SJSA1 (cell line): ENCODE measurements around the gene SMG1. TPM values are rescaled to one million over a fixed set of nuclear protein-coding genes. Genes with fewer than 3 reads are reported as not detected.
A peak's percentile ranks its signal among the peaks of the same experiment; 100 is the strongest.
"Not testable (repeated sequence)": the region's sequence is repeated elsewhere in the genome, so short reads cannot be mapped to it uniquely, and the experiment has no call there.

Experiments used
- DNase-seq, 2 experiments: peaks; one replicate each; pipeline ENCODE4 v3.0.0-alpha.2; 2015 to 2020; ENCODE audit warnings: low spot score in 2 of 2, low read depth in 1 of 2
- H3K27ac ChIP-seq: fragments of 250-450 bp; sonication (Bioruptor Pico); 2 replicates; pipeline ENCODE4 v1.5.1; 2020; ENCODE audit warnings: mild to moderate bottlenecking, moderate library complexity
- H3K27me3 ChIP-seq: fragments of 250-450 bp; sonication (Bioruptor Pico); replicated peaks from 2 replicates; pipeline ENCODE4 v1.5.1; 2020; ENCODE audit warnings: mild to moderate bottlenecking, moderate library complexity
- H3K36me3 ChIP-seq: fragments of 250-450 bp; sonication (Bioruptor Pico); 2 replicates; pipeline ENCODE4 v1.5.1; 2020; ENCODE audit warnings: mild to moderate bottlenecking
- H3K4me1 ChIP-seq: fragments of 250-450 bp; sonication (Bioruptor Pico); replicated peaks from 2 replicates; pipeline ENCODE4 v1.6.1; 2021; ENCODE audit warnings: mild to moderate bottlenecking
- H3K4me3 ChIP-seq: fragments of 250-450 bp; sonication (Bioruptor Pico); 2 replicates; pipeline ENCODE4 v1.5.1; 2020; ENCODE audit warnings: mild to moderate bottlenecking
- H3K9me3 ChIP-seq: fragments of 250-450 bp; sonication (Bioruptor Pico); replicated peaks from 2 replicates; pipeline ENCODE4 v1.5.1; 2020; ENCODE audit warnings: mild to moderate bottlenecking
- total RNA-seq: library from RNA; depleted of rRNA; stranded (reverse); fragments of >200 nt; shearing (Covaris generic); gene quantifications from 2 replicates; pipeline ENCODE4 v1.2.3, GENCODE V29; 2014

The SMG1 gene
- total RNA-seq, 1 experiment from 2014 or later: 29.6 TPM

DNA sequence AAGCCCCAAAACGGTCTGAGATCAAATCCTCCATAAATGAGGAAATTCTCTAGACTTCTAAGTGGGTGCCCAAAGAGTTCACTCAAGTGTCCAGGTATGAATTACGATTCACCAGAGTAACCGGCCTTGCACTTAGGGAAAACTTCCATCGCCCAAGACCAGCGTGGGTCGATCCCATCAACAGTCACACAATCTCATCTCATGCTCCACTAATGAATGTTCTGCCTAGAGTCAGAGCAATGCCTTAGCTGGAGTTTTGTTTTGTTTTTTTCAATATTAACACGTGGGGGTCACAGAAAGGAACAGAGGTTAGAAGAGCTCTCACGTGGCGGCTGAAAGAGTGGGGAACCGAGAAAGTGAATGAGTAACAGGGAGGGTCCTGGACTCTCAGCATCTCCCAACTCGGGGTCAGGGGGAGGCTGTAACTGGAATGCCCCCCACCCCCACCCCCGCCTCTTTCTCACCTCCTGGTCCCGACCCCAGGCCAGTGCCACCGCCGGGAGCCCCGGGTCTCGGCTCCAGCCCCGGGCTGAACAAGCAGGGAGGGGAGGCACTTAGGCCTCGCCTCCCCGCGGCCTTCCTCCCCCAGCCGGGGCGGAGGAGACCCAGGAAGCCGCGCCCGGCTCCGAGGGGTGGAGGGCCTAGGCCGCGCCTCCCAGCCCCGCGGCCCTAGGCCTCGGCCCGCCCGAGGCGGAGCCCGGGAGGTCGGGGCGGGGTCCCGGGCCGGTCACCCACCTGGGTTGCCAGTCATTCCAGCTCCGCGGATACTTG is 808 bp downstream of the SMG1 start:
- H3K9me3 ChIP-seq, H3K4me1 ChIP-seq, H3K27me3 ChIP-seq, H3K36me3 ChIP-seq: not testable (repeated sequence)
- H3K4me3 ChIP-seq: peak overlapping the region; percentile 51
- peak in 1 of 2 experiments; percentile 44 for DNase-seq
- peak overlapping the region; percentile 77 for H3K27ac ChIP-seq

DNA sequence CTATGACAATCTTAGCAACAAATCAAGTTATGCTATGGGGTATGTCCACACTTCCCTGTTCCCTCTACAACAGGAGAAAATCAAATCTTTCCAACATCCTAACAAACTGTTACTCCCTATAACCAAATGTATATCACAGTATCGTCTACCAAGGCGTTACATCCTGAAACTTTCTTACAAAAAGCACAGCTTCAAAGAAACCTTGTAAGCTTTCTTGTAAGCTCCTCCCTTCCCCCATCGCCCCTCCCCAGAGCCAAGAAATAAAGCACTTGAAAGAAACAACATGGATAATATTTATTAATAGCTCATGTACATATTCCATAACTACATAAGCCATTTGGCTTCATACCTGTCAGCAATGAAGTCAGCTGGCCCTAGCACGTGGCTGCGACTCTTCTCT is 2.3 kb downstream of the SMG1 start:
- H3K36me3 ChIP-seq, H3K27ac ChIP-seq, H3K4me1 ChIP-seq, DNase-seq, H3K27me3 ChIP-seq, H3K9me3 ChIP-seq, H3K4me3 ChIP-seq: not testable (repeated sequence)

DNA sequence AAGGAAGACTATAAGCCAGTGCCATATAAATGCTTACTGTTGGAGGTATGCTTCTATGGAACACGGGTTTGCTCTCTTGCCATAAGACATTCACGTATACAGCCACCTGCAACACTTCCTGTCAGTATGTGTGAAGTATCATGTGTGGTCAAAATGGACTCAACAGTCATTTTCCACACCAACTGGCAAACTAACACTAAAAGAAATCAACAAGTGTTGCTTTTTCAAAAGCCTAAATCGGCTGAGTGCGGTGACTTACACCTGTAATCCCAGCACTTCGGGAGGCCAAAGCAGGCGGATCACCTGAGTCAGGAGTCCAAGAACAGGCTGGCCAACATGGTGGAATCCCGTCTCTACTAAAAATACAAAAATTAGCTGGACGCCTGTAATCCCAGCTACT is 3.1 kb downstream of the SMG1 start:
- H3K9me3 ChIP-seq, H3K36me3 ChIP-seq, H3K4me3 ChIP-seq, DNase-seq, H3K4me1 ChIP-seq, H3K27ac ChIP-seq, H3K27me3 ChIP-seq: not testable (repeated sequence)

DNA sequence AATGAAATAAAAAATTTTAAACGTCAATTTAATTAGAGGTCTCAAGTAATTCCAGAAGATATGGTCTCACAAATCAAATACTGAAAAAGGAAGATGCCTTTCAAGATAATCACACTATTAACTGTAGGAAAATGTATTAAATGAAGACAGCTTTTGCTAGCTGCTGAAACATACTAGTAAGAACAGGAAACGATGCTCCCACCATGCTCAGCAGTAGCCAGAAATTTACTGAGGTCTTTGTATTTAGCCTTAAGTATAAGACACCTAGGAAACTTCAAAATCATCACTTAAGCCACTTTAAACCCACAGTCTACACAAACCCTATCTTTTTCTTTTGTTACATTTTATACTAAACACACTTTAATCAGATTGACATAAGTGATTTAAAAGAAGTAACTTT is 16.6 kb downstream of the SMG1 start:
- H3K27ac ChIP-seq, H3K4me3 ChIP-seq, DNase-seq, H3K36me3 ChIP-seq, H3K9me3 ChIP-seq, H3K4me1 ChIP-seq, H3K27me3 ChIP-seq: not testable (repeated sequence)

DNA sequence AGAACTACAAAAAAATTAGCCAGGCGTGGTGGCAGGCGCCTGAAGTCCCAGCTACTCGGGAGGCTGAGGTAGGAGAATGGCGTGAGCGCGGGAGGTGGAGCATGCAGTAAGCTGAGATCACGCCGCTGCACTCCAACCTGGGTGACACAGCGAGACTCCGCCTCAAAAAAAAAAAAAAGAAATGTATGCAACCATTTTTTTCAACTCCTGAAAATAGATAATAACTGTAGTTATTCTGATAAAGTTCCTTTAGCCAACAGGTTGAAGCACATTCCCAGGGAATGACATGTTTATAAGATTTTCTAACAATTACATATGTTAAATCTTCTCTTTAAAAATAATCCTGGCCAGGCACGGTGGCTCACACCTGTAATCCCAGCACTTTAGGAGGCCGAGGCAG is 17.5 kb downstream of the SMG1 start:
- not testable (repeated sequence) for H3K4me3 ChIP-seq

DNA sequence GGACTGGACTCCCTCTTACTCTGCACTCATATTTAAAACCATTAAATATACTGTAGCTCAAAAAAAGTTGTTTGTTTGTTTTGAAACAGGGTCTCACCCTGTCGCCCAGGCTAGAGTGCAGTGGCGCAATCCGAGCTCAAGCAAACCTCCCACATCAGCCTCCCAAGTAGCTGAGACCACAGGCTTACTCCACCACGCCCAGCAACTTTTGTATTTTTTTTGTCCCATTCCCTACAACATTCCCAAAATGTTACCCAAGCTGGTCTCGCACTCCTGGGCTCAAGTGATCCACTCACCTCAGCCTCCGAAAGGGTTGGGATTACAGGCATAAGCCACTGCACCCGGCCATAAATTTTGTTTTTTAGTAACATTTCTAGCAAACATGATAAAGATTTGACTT is 23.4 kb downstream of the SMG1 start:
- DNase-seq, H3K27ac ChIP-seq, H3K36me3 ChIP-seq, H3K27me3 ChIP-seq, H3K4me1 ChIP-seq, H3K9me3 ChIP-seq, H3K4me3 ChIP-seq: not testable (repeated sequence)

More for the DNA sequence above, 17.5 kb downstream of the SMG1 start:
- H3K27me3 ChIP-seq, DNase-seq, H3K4me1 ChIP-seq, H3K36me3 ChIP-seq, H3K27ac ChIP-seq, H3K9me3 ChIP-seq: not testable (repeated sequence)

DNA sequence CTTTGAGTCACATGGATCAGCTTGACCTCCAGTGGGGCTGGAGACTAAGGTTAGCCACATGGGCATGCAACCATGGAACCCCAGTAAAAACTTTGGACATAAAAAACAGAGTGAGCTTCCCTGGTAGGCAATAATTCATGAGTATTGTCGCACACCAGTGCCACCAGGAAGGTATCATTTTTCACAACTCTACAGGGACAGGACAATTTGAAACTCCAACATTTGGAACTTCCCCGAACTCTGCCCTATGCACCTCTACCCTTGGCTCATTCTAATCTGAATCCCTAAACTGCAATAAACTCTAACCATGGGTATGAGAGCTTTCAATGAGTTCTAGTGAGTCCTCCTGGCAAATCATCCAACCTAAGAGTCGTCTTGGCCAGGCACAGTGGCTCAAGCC is 24.2 kb downstream of the SMG1 start:
- DNase-seq, H3K4me3 ChIP-seq, H3K36me3 ChIP-seq, H3K27ac ChIP-seq, H3K27me3 ChIP-seq, H3K9me3 ChIP-seq, H3K4me1 ChIP-seq: not testable (repeated sequence)

DNA sequence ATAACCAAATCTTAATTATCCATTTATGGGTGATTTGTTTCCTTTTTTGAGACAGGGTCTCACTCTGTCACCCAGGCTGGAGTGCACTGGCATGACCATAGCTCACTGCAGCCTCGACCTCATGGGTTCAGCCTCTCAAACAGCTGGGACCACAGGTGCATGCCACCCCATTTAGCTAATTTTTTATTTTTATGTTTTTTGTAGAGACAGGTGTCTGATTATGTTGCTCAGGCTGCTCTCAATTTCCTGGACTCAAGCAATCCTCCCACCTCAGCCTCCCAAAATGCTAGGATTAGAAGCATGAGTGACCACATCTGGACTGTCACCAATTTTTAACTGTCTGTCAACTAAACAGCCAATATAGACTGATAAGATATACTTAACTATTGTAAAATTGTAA is 25.0 kb downstream of the SMG1 start:
- not testable (repeated sequence) for H3K36me3 ChIP-seq, H3K27ac ChIP-seq, H3K27me3 ChIP-seq, H3K9me3 ChIP-seq, H3K4me3 ChIP-seq, DNase-seq, H3K4me1 ChIP-seq

DNA sequence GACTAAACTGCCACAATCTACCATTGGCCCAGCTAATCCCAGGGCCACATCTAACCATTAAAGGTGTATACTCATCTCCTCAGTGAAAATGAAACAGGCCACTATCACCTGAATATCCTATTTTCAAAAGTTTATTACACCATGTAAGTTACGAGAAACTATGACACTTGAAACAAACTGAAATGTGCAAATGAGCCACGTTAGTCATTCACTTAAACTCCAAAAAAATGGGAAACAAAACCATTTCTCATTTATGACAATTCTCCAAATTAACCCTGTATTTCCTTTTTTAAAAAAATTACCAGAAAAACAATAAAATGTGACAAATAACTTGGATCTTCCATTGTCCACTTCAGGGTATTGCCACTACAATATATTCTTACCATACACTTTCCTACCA is 41.8 kb downstream of the SMG1 start:
- H3K36me3 ChIP-seq, H3K4me1 ChIP-seq, DNase-seq, H3K9me3 ChIP-seq, H3K27ac ChIP-seq, H3K4me3 ChIP-seq, H3K27me3 ChIP-seq: not testable (repeated sequence)

DNA sequence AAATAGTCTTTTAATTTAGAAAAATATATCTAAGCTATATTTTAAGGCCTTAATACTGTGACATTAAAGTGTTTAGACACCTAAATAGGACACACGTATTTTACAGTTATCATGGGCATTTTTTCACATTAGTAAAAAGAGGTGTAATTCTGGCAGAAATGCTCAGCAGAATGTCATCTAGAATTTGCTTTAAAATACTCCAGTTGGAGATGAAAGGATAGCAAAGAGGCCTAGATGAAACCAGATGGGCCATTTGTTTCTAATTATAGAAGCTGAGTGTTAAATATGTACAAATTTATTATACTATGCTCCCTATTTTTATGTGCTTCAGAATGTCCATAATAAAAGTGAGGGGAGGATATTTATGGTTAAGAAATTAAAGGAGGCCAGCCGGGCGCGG is 48.5 kb downstream of the SMG1 start:
- not testable (repeated sequence) for H3K4me3 ChIP-seq, H3K4me1 ChIP-seq, DNase-seq, H3K27ac ChIP-seq, H3K27me3 ChIP-seq, H3K36me3 ChIP-seq, H3K9me3 ChIP-seq

DNA sequence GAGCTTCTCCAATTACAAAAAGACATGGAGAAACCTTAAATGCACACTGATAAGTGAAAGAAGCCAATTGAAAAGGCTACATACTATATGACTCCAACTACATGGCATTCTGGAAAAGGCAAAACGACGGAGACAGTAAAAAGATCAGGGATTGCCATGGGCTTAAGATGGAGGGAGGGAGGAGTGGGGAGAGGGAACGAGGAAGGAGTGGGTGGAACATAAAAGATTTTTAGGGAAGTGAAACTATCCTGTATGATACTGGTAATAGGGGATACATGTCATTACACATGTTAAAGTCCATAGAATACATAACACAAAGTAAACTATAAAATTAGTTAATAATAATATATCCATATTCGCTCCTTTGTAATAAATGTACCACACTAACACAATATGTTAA is 48.9 kb downstream of the SMG1 start:
- H3K4me1 ChIP-seq, DNase-seq, H3K9me3 ChIP-seq, H3K4me3 ChIP-seq, H3K27me3 ChIP-seq, H3K36me3 ChIP-seq, H3K27ac ChIP-seq: not testable (repeated sequence)

DNA sequence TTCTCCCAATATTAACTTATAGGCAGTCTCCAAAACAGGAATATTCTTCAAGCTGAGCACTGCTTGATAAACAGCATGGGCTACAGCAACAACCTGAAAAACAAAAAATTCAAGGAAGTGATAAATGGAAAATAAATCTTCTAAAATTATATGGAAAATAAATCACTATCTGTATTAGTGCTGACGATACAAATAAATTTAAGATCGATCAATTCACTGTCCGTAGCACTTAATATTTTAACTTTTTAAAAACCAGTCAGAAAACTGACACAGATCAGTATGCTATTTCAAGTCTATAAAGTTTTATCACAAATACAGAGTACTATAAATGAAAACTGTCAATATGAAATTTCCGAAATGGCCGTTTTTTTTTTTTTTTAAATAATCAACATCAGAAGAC is 49.9 kb downstream of the SMG1 start:
- not testable (repeated sequence) for H3K27me3 ChIP-seq, DNase-seq

DNA sequence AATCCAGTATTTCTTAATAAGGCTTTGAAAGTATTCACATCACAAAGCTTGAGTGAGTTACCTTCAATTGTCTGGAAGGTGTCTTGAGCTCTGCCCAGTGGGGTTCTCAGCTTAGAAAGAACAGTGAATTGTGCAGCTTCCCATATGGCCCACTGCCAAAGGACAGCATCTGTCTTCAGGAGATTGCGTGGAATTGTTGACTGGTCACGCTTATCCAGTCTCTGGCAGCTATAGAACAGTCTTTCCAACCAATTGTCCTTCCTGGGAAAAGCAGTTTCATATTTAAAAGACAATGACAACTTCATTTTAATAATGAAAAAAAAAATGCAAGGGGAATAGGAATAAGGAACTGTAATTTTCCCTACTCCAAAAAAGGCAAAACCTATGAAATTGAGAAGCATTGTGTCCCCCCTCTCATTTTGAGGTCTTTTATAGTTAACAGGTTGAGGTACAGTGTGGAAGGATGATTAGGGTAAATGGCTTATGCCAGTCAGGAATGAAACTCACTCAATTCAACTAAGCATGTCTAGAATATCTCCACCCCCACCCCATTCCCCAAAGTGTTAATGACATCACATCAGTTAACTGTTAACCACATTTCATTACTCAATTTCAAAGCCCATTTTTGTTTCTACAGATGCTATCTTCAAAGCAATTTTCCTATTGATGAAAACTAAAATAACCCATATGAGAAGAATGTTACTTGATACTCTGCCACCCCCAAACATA is 57.0 kb downstream of the SMG1 start:
- not testable (repeated sequence) for H3K27me3 ChIP-seq, H3K4me3 ChIP-seq, H3K27ac ChIP-seq, DNase-seq, H3K9me3 ChIP-seq
- peaks cover 18% of the 10 kb centered on the region for H3K36me3 ChIP-seq
- peaks cover 13% of the 10 kb centered on the region; the same call in 1 of the 2 replicates for H3K4me1 ChIP-seq

More for the DNA sequence above, 49.9 kb downstream of the SMG1 start:
- H3K4me3 ChIP-seq, H3K9me3 ChIP-seq, H3K27ac ChIP-seq, H3K4me1 ChIP-seq, H3K36me3 ChIP-seq: not testable (repeated sequence)

DNA sequence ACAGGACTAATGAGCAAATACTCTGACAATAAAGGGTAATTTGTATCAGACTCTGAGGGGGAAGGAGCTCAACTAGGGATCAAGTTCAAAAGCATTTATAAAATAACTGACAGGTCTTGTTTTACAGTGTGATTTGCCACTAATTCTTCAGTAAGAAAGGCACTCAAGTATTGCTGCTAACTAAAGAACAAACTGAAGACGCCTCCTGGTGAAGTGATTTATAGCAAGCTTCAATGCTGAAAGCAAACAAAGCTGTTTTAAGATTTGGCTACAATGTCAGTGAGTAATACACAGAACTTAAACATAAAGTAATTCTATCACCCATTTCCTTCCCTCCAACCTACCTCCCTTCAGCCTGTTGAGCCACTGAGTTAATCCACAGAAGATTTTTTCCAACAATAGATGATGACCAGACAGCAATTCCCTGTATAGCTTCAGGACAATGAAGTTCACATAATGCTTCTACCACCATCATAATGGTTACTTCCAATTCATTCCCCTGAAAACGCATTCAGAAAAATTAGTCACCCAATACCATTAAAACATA is 59.9 kb downstream of the SMG1 start:
- H3K27ac ChIP-seq: peak overlapping the region; percentile 57
- peak in 1 of 2 experiments; percentile 34 for DNase-seq
- H3K9me3 ChIP-seq: not testable (repeated sequence)

More for the DNA sequence above, 59.9 kb downstream of the SMG1 start:
- H3K4me3 ChIP-seq, H3K27me3 ChIP-seq: not testable (repeated sequence)
- Histone ChIP-seq H3K4me1 (peaks cover 13% of the 10 kb centered on the region; the same call in 1 of the 2 replicates), H3K36me3 (peaks cover 25% of the 10 kb centered on the region)
